AG04449 (cell line): ENCODE data around the gene FASTKD2.

Experiments
- CTCF ChIA-PET: fragments of 350-600 bp; formaldehyde crosslinking; extraction: SDS; loops from one replicate; lab custom pipeline; 2021; ENCODE audit warnings: antibody characterized with exemption; lab: Yijun Ruan, JAX
- POLR2A ChIA-PET: fragments of 400-600, 350-600 bp; formaldehyde crosslinking; extraction: SDS; loops from one replicate; lab custom pipeline; 2020; ENCODE audit warnings: antibody characterized with exemption, inconsistent platforms; lab: Yijun Ruan, JAX
- DNase-seq: peaks from one replicate; pipeline ENCODE4 v3.0.0-alpha.2; 2010; ENCODE audit warnings: low read depth, low spot score
- H3K4me3 ChIP-seq: 2 replicates; pipeline ENCODE4 v1.5.1; 2011; ENCODE audit warnings: low read depth, mild to moderate bottlenecking, control low read depth, low read length
- CTCF ChIP-seq: IDR thresholded peaks from one replicate; pipeline ENCODE4 v1.5.1; 2011; ENCODE audit warnings: mild to moderate bottlenecking, moderate library complexity, low read length, control low read depth, inconsistent platforms; ENCODE audit not compliant: insufficient read depth; ENCODE audit errors: missing control alignments

FASTKD2 gene

GRCh38 chr2:206764673-206765241 is 649 bp upstream of the FASTKD2 start:
- TF ChIP-seq CTCF, result no peak
- DNase-seq, result no peak
- ChIA-PET POLR2A (interaction anchor here (0.8 kb wide), 1 partner anchor 765 kb away, joined by 3 read pairs; the partner anchor contains the start of gene CREB1), CTCF (interaction anchor here (1.1 to 1.6 kb wide), 3 partner anchors 18 to 207 kb away, joined by 3 to 11 read pairs (median 3); no protein-coding TSS in a partner anchor)
- H3K4me3 ChIP-seq, result peak overlapping the region; percentile 85

- TF ChIP-seq CTCF, result no peak
- H3K4me3 ChIP-seq, result peak overlapping the region; percentile 85
- no peak for DNase-seq
- CTCF ChIA-PET, result interaction anchor here (0.6 to 2.0 kb wide), 4 partner anchors 8 to 765 kb away, joined by 3 to 11 read pairs (median 4); no protein-coding TSS in a partner anchor
- POLR2A ChIA-PET, result no interaction called here
Observed at GRCh38 chr2:206766057-206766930, 888 bp downstream of the FASTKD2 start.

- DNase-seq, result no peak
- TF ChIP-seq CTCF, result no peak
- CTCF ChIA-PET, result interaction anchor here (1.0 to 3.5 kb wide), 2 partner anchors 7 to 14 kb away, joined by 3 to 38 read pairs; no protein-coding TSS in a partner anchor
- POLR2A ChIA-PET, result no interaction called here
- H3K4me3 ChIP-seq, result no peak overlapping the region
Observed at GRCh38 chr2:206774871-206775270, 9.5 kb downstream of the FASTKD2 start.

- ChIA-PET POLR2A (no interaction called here), CTCF (no interaction called here)
- H3K4me3 ChIP-seq, result no peak overlapping the region
- DNase-seq, result no peak
- no peak for TF ChIP-seq CTCF
Observed at GRCh38 chr2:206776432-206776831, 11.0 kb downstream of the FASTKD2 start.

- POLR2A ChIA-PET, result no interaction called here
- CTCF ChIA-PET, result interaction anchor here (0.6 to 5.8 kb wide), 9 partner anchors 8 to 389 kb away, joined by 3 to 82 read pairs (median 6); no protein-coding TSS in a partner anchor
- no peak for DNase-seq
- H3K4me3 ChIP-seq, result no peak overlapping the region
- no peak for TF ChIP-seq CTCF
Observed at GRCh38 chr2:206780671-206781070, 15.3 kb downstream of the FASTKD2 start.

- CTCF ChIA-PET, result interaction anchor here (1.2 to 5.8 kb wide), 8 partner anchors 9 to 87 kb away, joined by 3 to 82 read pairs (median 20); partner anchors contain the start of genes FASTKD2 and MDH1B
- peak; percentile 38 for TF ChIP-seq CTCF
- POLR2A ChIA-PET, result interaction anchor here (0.7 kb wide), 1 partner anchor 382 kb away, joined by 3 read pairs; the partner anchor contains the start of gene KLF7
- DNase-seq, result no peak
- H3K4me3 ChIP-seq, result no peak overlapping the region
Observed at GRCh38 chr2:206783718-206784117, 18.3 kb downstream of the FASTKD2 start.
